NCI-H146 treated with DMSO at 0.1 percent for 48 hours (cell line): Measurements from ENCODE around the gene OR2AG2.
"Not testable (repeated sequence)": the region's sequence is repeated elsewhere in the genome, so short reads cannot be mapped to it uniquely, and the experiment has no call there.

ENCODE experiments used
- DNase-seq: peaks from one replicate; lab custom pipeline; 2025; ENCODE audit not compliant: unreplicated experiment; lab: John Stamatoyannopoulos, UW

The OR2AG2 gene

DNA sequence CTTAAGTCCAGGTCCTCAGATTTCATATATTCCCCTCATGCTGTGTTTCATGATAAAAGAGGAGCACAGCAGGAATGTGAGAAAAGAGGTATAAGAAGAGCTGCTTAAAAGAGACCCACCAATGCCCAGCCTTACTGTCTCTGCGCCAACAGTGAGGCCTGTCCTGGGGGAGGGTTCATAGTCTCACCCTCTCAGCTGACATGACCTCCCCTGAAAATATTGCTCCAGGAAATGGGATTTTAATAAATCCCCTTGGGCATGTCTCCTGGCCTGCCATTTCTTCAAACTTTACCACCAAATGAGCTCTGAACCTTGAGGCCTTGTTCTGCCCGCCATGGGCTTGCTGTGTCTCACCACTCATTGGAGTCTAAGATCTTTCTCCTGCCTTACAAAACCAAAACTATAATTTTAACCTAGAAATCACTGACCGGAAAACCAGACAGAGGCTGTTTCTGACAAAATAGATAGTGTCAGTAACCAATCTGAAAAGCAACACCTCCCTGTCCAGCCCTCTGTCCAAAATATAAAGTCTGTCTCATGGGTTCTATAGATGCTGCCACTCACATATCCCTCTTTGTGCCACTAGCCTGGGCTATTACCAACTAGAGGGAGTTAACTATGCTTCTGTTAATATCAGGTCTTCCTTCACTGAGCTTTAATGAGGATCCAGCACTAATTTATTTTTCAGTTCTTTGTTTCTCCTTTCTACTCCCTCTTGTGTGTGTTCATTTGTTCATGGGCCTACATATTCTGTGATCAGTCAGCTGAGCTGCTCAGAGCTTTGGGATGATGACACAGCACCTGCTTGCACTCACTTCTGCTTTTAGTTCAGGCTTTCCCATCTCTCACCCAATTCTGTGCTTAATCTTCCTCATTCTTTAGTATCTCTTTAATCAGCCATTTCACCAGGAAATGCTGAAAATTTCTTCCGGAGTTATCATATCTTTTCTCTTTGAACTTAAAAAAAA, at the start of gene OR2AG2:
OR2AG2 (minus strand) TSS at position 51 of the 968 bp plus-strand sequence. CDS start 3,019 bp downstream, outside the sequence.
- no peak for DNase-seq

GRCh38 chr11:6818967-6819366, 47.2 kb upstream of the OR2AG2 start:
- DNase-seq = no peak

GRCh38 chr11:6817694-6818093, 45.9 kb upstream of the OR2AG2 start:
- DNase-seq = peak; percentile 20

- no peak for DNase-seq
Measured at GRCh38 chr11:6813656-6814055, 41.9 kb upstream of the OR2AG2 start.

DNA sequence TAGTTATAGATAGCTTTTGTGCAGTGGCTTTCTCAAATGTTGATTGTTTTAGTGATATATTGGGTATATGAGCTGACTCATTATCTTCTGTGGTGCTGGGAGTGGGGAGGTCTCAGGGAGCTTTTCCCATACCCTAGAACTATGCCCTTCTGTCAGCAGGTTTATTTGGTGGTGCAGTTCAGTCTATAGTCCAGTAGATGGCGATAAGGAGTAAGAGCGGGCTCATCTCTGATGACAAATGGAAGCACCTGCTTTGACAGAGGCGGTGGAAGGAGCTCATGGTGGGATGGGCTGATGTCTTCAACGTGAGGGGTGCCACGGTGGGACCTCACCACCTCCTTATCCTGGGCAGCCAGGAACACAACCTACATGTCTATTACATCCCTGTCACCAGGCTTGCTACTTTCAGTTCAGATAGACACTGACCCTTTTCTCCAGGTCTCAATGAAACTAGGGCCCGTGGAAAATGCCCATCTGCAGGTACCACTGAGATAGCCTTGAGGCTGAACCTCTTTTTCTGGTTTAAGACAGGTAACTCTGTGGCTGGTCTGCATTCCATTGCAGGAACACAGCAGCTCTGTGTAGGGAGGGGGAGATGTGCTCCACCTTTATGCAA, 40.7 kb upstream of the OR2AG2 start:
- DNase-seq = peak; percentile 50

- not testable (repeated sequence) for DNase-seq
Measured at GRCh38 chr11:6801075-6801474, 29.3 kb upstream of the OR2AG2 start.

DNA sequence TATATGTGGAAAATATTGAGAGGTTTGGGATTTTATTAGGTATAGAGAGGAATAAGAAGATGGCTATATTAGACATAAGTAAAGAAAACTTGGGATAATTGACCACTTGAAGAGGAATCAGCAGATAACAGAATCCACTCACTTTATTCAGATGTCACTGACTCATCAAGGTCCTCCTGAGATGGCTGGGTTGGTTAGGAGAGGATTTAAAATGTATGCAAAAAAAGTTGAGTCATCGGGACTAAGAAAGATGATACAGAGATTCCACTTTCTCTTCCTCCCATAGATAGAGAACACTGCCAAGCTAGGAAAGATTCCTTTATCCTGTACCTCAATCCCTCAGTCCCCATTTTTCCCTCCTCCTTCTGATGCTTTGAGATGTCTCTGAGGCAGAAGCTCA, 27.6 kb upstream of the OR2AG2 start, which contains the start of gene OR6A2:
OR6A2 (minus strand) TSS at position 288 of the 400 bp plus-strand sequence. CDS start 3,981 bp downstream, outside the sequence.
- DNase-seq = no peak

GRCh38 chr11:6794639-6795038, 22.9 kb upstream of the OR2AG2 start:
- no peak for DNase-seq

- DNase-seq = no peak
Measured at GRCh38 chr11:6790546-6790945, 18.8 kb upstream of the OR2AG2 start.

DNA sequence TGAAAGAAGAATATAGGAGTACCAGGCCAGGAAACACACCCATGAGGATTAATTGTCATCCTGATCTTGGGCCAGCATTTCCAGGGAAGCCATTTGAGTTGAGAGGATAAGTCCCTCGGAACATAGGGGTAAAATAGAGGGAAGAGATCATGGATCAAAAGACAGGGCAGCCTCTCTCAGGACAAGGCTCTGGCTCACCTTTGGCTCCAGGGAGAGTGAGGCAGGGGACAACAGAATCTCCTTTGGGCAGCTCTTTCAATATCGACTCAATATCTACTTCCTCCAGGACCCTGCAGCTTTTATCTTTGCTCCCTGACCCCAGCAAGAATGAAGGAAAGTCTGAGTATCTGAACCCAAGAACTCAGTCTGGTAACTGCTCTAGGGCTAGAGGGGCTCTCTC, 10.9 kb upstream of the OR2AG2 start, which contains the start of gene OR2AG1:
OR2AG1 (plus strand) TSS at position 301 of the 400 bp plus-strand sequence. CDS start 2,018 bp downstream, outside the sequence.
- no peak for DNase-seq

GRCh38 chr11:6780829-6781228, 9.1 kb upstream of the OR2AG2 start:
- DNase-seq = no peak

DNA sequence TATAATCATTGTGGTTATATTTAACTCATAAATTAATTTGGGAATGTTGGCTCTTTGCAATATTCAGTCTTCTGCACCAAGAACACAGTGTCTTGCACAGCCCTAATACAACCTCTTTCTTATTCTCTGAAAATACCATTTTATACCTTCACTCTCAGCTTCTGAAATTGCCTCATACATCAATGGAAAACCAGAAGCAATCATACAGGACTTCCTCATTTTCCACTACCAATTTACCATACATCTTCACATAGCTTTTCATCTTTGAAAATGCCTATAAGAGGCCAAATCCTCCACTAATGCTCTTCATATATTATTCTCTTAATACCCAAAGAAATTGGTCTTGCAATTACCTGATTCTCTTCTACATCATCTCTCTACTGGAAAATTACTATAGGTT, 6.7 kb upstream of the OR2AG2 start:
- DNase-seq = no peak

GRCh38 chr11:6757373-6757967, 14.3 kb downstream of the OR2AG2 start:
- DNase-seq = peak; percentile 23

- no peak for DNase-seq
Measured at GRCh38 chr11:6755953-6756347, 15.8 kb downstream of the OR2AG2 start.

DNA sequence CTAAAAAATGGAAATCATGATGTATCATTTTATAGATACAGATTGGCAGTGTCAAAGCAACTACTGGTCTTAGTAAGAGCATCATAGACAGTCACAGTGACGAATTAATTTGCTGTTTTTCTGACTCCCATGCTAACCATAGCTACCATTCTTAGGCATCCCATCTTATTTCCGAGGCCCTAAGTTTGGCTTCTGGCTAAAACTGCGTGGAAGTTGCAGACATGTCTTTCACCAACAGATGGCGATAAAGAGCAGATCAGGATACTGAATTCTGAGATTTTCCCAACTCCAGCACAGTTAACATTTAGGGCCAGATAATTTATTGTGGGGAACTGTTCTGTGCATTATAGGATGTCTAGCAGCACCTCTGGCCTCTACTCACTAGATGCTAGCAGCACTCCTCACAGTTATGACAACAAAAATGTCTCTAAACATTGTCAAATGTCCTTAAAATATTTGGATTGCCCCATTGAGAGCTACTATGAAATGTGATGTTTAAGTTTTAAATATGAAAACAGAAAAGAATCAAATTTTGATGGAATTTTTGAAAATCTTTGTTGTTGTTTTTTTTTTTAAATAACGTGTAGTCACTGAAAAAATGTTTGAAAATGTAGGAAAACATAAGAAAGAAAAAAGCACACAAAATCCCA, 16.3 kb downstream of the OR2AG2 start:
- peak; percentile 1 for DNase-seq

- DNase-seq = no peak
Measured at GRCh38 chr11:6747097-6747668, 24.6 kb downstream of the OR2AG2 start.

GRCh38 chr11:6746626-6747025, 25.1 kb downstream of the OR2AG2 start:
- DNase-seq = no peak

- no peak for DNase-seq
Measured at GRCh38 chr11:6746086-6746618, 25.6 kb downstream of the OR2AG2 start.

DNA sequence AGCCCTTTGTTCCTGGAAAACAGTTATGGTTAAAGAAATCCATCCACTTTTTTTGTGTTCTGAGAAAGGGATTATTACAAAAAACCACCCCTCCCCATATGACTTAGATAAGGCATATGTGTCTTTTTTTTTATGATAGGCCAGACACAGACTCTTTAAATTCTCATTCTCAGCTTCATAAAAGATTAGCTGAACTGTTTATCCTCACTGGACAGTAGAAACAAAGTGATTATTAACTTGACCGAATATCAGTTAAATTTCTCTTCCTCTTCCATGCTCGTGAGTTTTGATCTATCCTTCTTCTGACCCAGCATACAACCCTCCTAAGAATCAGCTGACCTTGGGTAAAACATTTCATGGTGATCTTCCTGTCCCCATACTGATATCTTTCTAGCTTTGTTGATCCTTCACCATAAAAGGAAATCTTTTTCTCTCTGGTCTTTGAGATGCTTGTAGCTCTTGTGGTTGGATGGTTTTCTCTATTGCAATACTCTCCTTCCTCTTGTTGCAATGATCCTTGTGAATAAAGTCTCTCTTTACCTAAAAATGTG, 26.2 kb downstream of the OR2AG2 start:
- no peak for DNase-seq

- DNase-seq = no peak
Measured at GRCh38 chr11:6745018-6745417, 26.8 kb downstream of the OR2AG2 start.
